NCI-H2171 treated with DMSO at 0.1 percent for 48 hours (cell line): ENCODE data around the gene TMEM114.

Experiments used
- DNase-seq: peaks from one replicate; lab custom pipeline; 2025; lab: John Stamatoyannopoulos, UW

Gene TMEM114

DNA sequence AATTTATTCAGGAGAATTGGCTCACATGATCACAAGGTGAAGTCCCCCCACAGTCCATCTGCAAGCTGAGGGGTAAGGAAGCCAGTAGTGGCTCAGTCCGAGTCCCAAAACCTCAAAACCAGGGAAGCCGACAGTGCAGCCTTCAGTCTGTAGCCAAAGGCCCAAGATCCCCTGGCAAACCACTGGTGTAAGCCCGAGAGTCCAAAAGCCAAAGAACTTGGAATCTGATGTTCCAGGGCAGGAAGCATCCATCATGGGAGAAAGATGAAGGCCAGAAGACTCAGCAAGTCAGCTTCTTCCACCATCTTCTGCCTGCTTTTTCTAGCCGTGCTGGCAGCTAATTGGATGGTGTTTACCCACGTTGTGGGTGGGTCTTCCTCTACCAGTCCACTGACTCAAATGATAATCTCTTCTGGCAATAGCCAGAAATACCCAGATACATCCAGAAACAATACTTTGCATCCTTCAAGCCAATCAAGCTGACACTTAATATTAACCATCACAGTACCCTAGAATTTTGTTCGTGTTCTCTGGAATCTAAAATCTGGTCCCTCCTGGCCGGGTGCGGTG, 40.4 kb downstream of the TMEM114 start:
- no peak for DNase-seq

DNA sequence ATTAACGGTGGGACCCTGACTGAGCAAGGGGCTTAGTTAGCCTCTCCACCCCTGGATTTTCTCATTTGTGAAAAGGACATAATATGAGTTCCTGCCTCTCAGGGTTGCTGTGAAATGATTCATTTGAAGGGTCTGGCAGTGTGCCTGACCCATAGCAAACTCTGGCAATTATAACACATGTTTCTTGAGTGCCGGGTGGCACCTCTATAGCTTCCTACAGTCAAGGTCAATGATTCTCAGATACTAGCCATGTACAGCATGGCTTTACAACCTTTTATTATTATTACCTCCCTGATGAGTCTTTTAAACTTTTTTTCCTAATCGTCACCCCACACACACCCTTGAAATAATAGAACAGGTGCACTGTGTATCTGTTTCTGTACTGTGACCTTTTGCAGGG, 42.1 kb downstream of the TMEM114 start:
- no peak for DNase-seq

DNA sequence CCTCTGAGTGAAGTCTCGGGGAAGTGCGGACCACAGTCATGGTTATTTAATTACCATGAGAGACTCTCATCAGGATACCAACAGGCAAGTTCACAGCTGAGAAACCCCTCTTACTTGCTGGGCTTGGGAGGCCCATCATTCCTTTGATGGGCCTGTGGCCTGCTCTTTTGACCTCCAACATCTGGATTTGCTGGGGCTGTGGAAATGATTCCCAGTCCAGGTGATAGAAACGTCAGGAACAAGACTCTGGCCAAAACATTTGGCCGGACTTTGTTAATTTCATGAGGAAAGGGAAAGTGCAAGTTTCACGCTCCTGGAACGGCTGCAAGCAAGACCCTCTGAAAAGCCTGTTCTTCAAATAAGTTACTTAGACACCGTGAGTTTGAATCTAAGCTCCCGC, 42.5 kb downstream of the TMEM114 start:
- no peak for DNase-seq

DNA sequence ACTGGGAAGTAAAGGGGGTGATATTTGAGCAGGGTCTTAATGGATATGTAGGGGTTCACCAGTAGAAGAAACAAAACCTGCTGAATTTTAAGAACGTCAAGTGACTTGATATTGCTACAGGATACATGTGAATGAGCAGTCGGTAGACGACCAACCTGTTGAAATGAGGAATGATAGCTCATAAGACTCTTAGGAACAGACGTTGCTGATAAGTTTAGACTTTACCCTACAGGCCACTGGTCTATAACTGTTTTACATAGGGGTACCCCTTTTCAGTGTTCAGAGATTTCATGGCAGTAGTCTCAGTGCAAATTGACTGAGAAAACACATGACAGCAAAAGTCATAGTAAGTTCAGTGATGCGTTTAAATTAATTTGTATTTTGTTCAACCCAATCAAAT, 45.9 kb downstream of the TMEM114 start:
- DNase-seq, result no peak

DNA sequence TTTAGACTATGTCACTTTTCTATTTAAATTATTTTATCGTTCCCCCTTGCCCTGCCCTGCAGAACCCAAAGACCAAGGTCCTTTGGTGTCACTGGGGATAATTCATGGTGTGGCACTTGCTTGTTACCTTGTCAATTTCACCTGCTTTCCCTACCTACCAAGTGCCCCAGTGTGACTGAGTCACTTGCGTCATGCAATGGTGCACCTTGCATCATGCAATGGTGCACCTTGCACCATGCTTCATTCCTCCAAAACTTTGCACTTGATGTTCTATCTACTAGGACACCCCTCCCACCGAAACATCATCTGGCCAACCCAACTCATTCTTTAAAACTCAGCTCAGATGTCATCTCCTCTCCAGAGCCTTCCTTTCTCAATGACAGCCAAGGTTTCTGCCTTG, 47.1 kb downstream of the TMEM114 start:
- no peak for DNase-seq

DNA sequence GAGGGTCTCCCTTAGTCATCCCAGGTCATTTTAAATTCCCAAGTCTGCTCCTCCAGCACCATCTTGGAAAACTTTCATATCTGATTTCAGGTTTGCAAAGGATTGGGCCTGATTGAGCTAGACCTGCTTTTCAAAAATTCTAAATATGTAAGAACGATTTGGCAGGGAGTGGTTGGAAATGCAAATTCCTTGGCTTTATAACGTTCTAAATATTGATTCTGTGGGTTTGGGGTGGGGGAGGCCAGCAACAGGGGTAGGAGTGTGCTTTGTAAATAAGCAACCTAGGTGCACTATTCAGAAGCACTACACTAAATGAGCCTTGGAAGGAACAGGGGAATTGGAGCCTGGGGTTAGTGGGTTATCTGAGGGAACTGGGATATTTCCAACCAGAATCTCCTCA, 47.9 kb downstream of the TMEM114 start:
- no peak for DNase-seq

DNA sequence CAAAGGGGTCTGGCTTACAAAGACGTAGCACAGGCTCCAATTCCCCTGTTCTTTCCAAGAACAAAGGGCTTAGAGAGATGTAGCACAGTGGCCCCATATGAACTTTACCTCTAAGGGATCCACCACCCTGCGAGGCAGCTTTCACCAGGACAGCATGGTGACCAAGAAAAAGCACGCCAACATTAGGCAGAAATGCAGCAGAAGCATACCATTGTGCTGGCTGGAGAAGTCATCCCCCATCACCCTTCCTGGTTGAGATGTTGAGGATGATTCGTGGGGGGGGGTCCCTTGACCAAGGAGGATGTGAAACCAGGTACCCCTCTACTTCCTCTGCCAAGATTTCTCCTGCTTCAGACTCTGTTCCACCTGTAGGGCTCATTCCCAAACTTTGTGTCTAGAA, 48.4 kb downstream of the TMEM114 start:
- no peak for DNase-seq

DNA sequence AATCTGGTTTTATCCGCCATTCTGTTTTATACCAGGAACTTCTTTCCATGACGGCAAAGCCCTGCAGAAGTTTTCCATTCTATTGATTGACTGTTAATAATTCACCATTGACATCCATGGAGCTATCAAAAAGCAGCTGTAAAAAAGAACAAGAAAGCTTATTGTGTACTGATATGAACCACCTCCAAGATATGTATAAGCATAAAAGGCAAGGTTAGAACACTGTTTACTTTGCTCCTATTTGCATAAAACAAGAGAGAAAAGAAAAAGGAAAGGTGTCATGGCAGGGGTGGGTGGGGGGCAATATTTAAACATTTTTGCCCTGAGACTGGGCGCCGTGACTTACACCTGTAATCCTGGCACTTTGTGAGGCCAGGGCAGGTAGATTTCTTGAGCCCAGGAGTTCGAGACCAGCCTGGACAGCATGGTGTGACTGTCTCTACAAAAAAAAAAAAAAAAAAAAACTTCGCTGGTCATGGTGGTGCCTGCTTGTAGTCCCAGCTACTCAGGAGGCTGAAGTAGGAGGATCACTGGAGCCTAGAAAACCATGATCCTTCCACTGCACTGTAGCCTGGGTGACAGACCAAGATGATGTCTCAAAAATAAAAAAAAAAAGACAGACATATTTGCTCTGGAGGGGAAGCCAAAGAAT, 52.5 kb downstream of the TMEM114 start:
- DNase-seq, result no peak

DNA sequence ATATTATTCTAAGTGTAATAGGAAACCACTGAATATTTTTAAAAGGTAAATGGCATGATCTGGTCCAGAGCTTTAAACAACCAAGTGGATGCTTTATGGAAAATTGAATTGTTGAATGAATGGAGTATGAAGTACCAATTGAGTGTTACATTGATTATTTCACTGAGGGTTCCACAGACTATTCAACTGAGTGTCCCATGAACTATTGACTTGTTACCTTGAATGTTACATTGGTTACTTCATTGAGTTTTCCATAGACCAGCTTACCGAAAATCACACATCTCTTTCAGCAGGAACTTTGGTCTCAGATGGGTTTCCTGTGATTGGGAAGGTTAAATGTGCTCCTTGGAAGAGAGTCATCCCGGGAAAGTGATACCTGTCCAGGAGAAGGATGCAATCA, 56.8 kb downstream of the TMEM114 start:
- DNase-seq, result no peak

DNA sequence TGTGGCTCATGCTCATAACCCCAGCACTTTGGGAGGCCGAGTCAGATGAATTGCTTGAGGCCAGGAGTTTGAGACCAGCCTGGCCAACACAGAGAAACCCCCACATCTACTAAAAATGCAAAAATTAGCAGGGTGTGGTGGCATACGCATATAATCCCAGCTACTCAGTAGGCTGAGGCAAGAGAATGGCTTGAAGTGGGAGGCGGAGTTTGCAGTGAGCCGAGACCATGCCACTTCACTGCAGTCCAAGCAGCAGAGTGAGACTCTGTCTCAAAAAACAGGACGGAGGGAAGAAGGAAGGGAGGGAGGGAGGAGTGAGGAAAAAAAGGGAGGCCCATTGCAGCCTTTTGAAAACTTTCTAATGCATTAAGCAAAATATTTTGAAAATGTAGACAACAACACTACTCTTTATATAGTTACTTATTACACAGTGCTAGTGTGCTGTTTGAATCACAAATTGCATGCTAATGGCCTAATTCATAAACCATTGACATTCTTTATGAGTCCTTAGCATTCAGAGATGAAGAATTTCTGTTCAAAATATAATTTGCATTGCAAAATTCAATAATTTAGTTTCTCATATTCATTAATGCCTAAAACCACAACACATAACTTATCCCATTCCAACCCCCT, 59.4 kb downstream of the TMEM114 start:
- no peak for DNase-seq

DNA sequence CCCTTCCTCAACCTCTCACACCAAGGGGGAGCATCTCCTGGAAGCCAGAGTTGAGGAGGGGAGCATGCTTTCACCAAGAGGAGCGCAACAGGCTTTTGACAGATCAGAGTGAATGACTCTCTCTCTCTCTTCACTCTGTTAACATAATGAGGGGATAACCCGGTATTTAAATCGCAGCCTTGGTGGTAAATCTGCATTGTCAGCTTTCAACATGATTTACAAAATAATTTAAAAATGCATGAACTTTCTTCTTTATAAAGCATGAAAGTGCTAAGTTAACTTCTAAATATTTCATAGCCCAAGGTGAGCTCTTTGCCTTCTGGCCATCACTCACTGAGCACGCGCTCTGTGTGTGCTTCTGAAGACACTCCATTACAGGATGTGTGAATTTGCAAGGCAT, 61.8 kb downstream of the TMEM114 start:
- no peak for DNase-seq

DNA sequence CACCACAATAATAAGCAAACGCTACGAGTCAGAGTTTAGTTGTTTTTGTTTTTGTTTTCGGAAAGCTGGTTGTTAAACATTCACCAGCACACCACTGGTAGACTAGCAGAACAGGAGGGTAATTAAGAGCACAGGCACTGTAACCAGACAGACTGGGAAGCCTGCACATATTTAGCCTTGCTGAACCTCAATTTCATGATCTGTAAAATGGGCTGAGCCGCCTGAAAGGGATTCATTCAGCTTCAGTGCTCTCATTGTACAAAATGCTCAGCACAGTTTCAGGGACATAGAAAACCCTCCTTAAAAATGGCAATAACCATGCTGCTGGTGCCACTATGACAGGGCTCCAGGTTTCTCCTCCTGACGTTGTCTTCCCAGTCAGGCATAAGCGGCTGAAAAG, 66.4 kb downstream of the TMEM114 start:
- no peak for DNase-seq

DNA sequence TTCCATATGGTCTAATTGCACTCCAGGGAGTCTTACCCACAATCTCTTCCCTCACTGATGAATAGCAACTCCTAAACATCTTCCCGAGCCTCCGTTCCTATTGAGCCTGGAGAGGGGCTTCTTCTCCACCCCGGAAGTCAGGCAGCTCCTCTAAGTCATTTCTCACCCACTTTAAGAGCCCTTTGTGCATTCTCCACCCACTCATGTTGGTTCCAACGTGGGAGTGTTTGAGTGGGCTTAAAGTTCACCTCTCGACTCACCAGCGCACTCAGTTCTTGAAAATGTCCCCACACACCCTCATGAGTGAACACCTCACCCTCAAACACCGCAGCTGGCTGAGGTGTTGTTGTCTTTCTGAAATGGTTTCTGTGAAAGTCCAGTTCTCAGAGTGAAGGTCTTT, 67.6 kb downstream of the TMEM114 start:
- no peak for DNase-seq

DNA sequence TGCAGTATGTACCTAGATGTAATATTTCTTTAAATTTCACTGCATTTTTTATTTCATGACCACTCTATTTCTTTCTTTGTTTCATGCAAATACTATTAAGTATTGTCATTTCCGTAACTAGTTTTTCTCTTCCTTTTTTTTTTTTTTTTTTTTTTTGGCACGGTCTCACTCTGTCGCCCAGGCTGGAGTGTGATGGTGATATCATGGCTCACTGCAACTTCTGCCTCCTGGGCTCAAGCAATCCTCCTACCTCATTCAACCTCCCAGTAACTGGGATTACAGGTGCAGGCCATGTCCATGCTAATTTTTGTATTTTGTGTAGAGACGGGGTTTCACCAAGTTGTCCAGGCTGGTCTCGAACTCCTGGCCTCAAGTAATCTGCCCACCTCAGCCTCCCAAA, 70.7 kb downstream of the TMEM114 start:
- DNase-seq, result no peak
